Measurements from ENCODE around the gene ATOH7. TPM values are rescaled to one million over a fixed set of nuclear protein-coding genes. Genes with fewer than 3 reads are reported as not detected.
A peak's percentile ranks its signal among the peaks of the same experiment; 100 is the strongest.
"Not testable (repeated sequence)": the region's sequence is repeated elsewhere in the genome, so short reads cannot be mapped to it uniquely, and the experiment has no call there.

Gene ATOH7
- not detected for polyA plus RNA-seq (2013, experiment 1 of 2)
- polyA plus RNA-seq (2013, experiment 2 of 2), result not detected

GRCh38 chr10:68231817-68232251 lies at the start of gene ATOH7:
TSS of gene ATOH7 (minus strand) at chr10:68232113. CDS start at chr10:68231677, 436 bp downstream.
- no peaks in the 10 kb centered on the region for H3K36me3 ChIP-seq (ENCODE audit: control insufficient read depth, insufficient read depth, low read length)
- peaks cover 3% of the 10 kb centered on the region for H3K4me1 ChIP-seq (ENCODE audit: control insufficient read depth, insufficient read depth, low read length, poor library complexity, severe bottlenecking)
- H3K27ac ChIP-seq (ENCODE audit: low read depth, low read length, severe bottlenecking), result peak within 1 kb of the TSS; percentile 75
- 33 to 38% methylated on average over 8 of the region's 13 CpGs for WGBS, 2 experiments (ENCODE audit: insufficient coverage in 2 of 2)
- H3K9me3 ChIP-seq (ENCODE audit: control insufficient read depth, low read length), result no peaks in the 10 kb centered on the region
- peak within 1 kb of the TSS; percentile 46 for H3K4me3 ChIP-seq (ENCODE audit: extremely low read depth, insufficient read depth, low read length, poor library complexity, severe bottlenecking)

GRCh38 chr10:68280758-68281157 lies 48.8 kb upstream of the ATOH7 start:
- Histone ChIP-seq H3K4me3 (ENCODE audit: extremely low read depth, insufficient read depth, low read length, poor library complexity, severe bottlenecking) (no peak overlapping the region), H3K27ac (ENCODE audit: low read depth, low read length, severe bottlenecking) (no peak overlapping the region), H3K36me3 (ENCODE audit: control insufficient read depth, insufficient read depth, low read length) (no peaks in the 10 kb centered on the region), H3K4me1 (ENCODE audit: control insufficient read depth, insufficient read depth, low read length, poor library complexity, severe bottlenecking) (no peaks in the 10 kb centered on the region), H3K9me3 (ENCODE audit: control insufficient read depth, low read length) (peaks cover 8% of the 10 kb centered on the region)
- 100% methylated on average over 1 to 3 of the region's 4 CpGs for WGBS, 2 experiments (ENCODE audit: insufficient coverage in 2 of 2)

GRCh38 chr10:68278906-68279753 lies 47.2 kb upstream of the ATOH7 start:
- H3K27ac ChIP-seq (ENCODE audit: low read depth, low read length, severe bottlenecking); H3K36me3 ChIP-seq (ENCODE audit: control insufficient read depth, insufficient read depth, low read length); H3K4me1 ChIP-seq (ENCODE audit: control insufficient read depth, insufficient read depth, low read length, poor library complexity, severe bottlenecking); H3K9me3 ChIP-seq (ENCODE audit: control insufficient read depth, low read length); H3K4me3 ChIP-seq (ENCODE audit: extremely low read depth, insufficient read depth, low read length, poor library complexity, severe bottlenecking): not testable (repeated sequence)
- 95 to 98% methylated on average over 4 to 29 of the region's 70 CpGs for WGBS, 2 experiments (ENCODE audit: insufficient coverage in 2 of 2)

- WGBS, 2 experiments (ENCODE audit: insufficient coverage in 2 of 2), result 90 to 100% methylated on average over 1 of the region's 2 CpGs
- H3K4me3 ChIP-seq (ENCODE audit: extremely low read depth, insufficient read depth, low read length, poor library complexity, severe bottlenecking); H3K9me3 ChIP-seq (ENCODE audit: control insufficient read depth, low read length); H3K4me1 ChIP-seq (ENCODE audit: control insufficient read depth, insufficient read depth, low read length, poor library complexity, severe bottlenecking); H3K36me3 ChIP-seq (ENCODE audit: control insufficient read depth, insufficient read depth, low read length); H3K27ac ChIP-seq (ENCODE audit: low read depth, low read length, severe bottlenecking): not testable (repeated sequence)
These were observed 45.9 kb upstream of the ATOH7 start for GRCh38 chr10:68277814-68278213.

- H3K9me3 ChIP-seq (ENCODE audit: control insufficient read depth, low read length), result peaks cover 8% of the 10 kb centered on the region
- no peak overlapping the region for H3K4me3 ChIP-seq (ENCODE audit: extremely low read depth, insufficient read depth, low read length, poor library complexity, severe bottlenecking)
- no peaks in the 10 kb centered on the region for H3K36me3 ChIP-seq (ENCODE audit: control insufficient read depth, insufficient read depth, low read length)
- no peak overlapping the region for H3K27ac ChIP-seq (ENCODE audit: low read depth, low read length, severe bottlenecking)
- H3K4me1 ChIP-seq (ENCODE audit: control insufficient read depth, insufficient read depth, low read length, poor library complexity, severe bottlenecking), result no peaks in the 10 kb centered on the region
These were observed 44.3 kb upstream of the ATOH7 start for GRCh38 chr10:68276224-68276623.

- no peaks in the 10 kb centered on the region for H3K4me1 ChIP-seq (ENCODE audit: control insufficient read depth, insufficient read depth, low read length, poor library complexity, severe bottlenecking)
- no peak overlapping the region for H3K27ac ChIP-seq (ENCODE audit: low read depth, low read length, severe bottlenecking)
These were observed 43.8 kb upstream of the ATOH7 start for GRCh38 chr10:68275600-68276126.

GRCh38 chr10:68272833-68273232 lies 40.9 kb upstream of the ATOH7 start:
- Histone ChIP-seq H3K4me3 (ENCODE audit: extremely low read depth, insufficient read depth, low read length, poor library complexity, severe bottlenecking) (no peak overlapping the region), H3K4me1 (ENCODE audit: control insufficient read depth, insufficient read depth, low read length, poor library complexity, severe bottlenecking) (no peaks in the 10 kb centered on the region), H3K9me3 (ENCODE audit: control insufficient read depth, low read length) (peaks cover 4% of the 10 kb centered on the region), H3K27ac (ENCODE audit: low read depth, low read length, severe bottlenecking) (no peak overlapping the region), H3K36me3 (ENCODE audit: control insufficient read depth, insufficient read depth, low read length) (no peaks in the 10 kb centered on the region)

More at GRCh38 chr10:68275600-68276126, 43.8 kb upstream of the ATOH7 start:
- Histone ChIP-seq H3K9me3 (ENCODE audit: control insufficient read depth, low read length) (peaks cover 8% of the 10 kb centered on the region), H3K4me3 (ENCODE audit: extremely low read depth, insufficient read depth, low read length, poor library complexity, severe bottlenecking) (no peak overlapping the region), H3K36me3 (ENCODE audit: control insufficient read depth, insufficient read depth, low read length) (no peaks in the 10 kb centered on the region)
- WGBS, 2 experiments (ENCODE audit: insufficient coverage in 2 of 2), result 86% methylated on average over 1 of the region's 2 CpGs; no CpG with 5 or more reads in 1 of the 2 experiments

- Histone ChIP-seq H3K4me1 (ENCODE audit: control insufficient read depth, insufficient read depth, low read length, poor library complexity, severe bottlenecking) (no peaks in the 10 kb centered on the region), H3K36me3 (ENCODE audit: control insufficient read depth, insufficient read depth, low read length) (no peaks in the 10 kb centered on the region), H3K9me3 (ENCODE audit: control insufficient read depth, low read length) (no peaks in the 10 kb centered on the region), H3K27ac (ENCODE audit: low read depth, low read length, severe bottlenecking) (peak overlapping the region; percentile 16), H3K4me3 (ENCODE audit: extremely low read depth, insufficient read depth, low read length, poor library complexity, severe bottlenecking) (no peak overlapping the region)
- 66 to 72% methylated on average over 5 of the region's 7 CpGs for WGBS, 2 experiments (ENCODE audit: insufficient coverage in 2 of 2)
These were observed 39.4 kb upstream of the ATOH7 start for GRCh38 chr10:68271196-68271882.

- no peak overlapping the region for H3K27ac ChIP-seq (ENCODE audit: low read depth, low read length, severe bottlenecking)
These were observed 37.8 kb upstream of the ATOH7 start for GRCh38 chr10:68269562-68270290.

GRCh38 chr10:68261132-68261856 lies 29.4 kb upstream of the ATOH7 start:
- WGBS, 2 experiments (ENCODE audit: insufficient coverage in 2 of 2), result 88 to 99% methylated on average over 8 of the region's 8 CpGs
- H3K9me3 ChIP-seq (ENCODE audit: control insufficient read depth, low read length), result peaks cover 7% of the 10 kb centered on the region
- no peaks in the 10 kb centered on the region for H3K36me3 ChIP-seq (ENCODE audit: control insufficient read depth, insufficient read depth, low read length)
- no peak overlapping the region for H3K4me3 ChIP-seq (ENCODE audit: extremely low read depth, insufficient read depth, low read length, poor library complexity, severe bottlenecking)
- no peak overlapping the region for H3K27ac ChIP-seq (ENCODE audit: low read depth, low read length, severe bottlenecking)
- no peaks in the 10 kb centered on the region for H3K4me1 ChIP-seq (ENCODE audit: control insufficient read depth, insufficient read depth, low read length, poor library complexity, severe bottlenecking)

More at GRCh38 chr10:68269562-68270290, 37.8 kb upstream of the ATOH7 start:
- Histone ChIP-seq H3K4me1 (ENCODE audit: control insufficient read depth, insufficient read depth, low read length, poor library complexity, severe bottlenecking) (no peaks in the 10 kb centered on the region), H3K4me3 (ENCODE audit: extremely low read depth, insufficient read depth, low read length, poor library complexity, severe bottlenecking) (no peak overlapping the region), H3K9me3 (ENCODE audit: control insufficient read depth, low read length) (peaks cover 7% of the 10 kb centered on the region), H3K36me3 (ENCODE audit: control insufficient read depth, insufficient read depth, low read length) (no peaks in the 10 kb centered on the region)
- whole genome bisulfite sequencing, 2 experiments (ENCODE audit: insufficient coverage in 2 of 2), result no CpG with 5 or more reads among the region's 2 CpGs
